Lung (tissue), 12 donors: ENCODE data around the gene TPSG1. TPM values are rescaled to one million over a fixed set of nuclear protein-coding genes. Genes with fewer than 3 reads are reported as not detected.

Experiments used
- ATAC-seq: fragments of 200-7000 bp; cut with Tn5 transposase; one replicate; pipeline ENCODE4 v1.9.1; 2020; ENCODE audit warnings: moderate number of reproducible peaks; ENCODE audit not compliant: insufficient read depth, low FRiP score
- DNase-seq, 3 donors: peaks; one replicate each; pipeline ENCODE4 v3.0.0-alpha.2; 2013 to 2017
- H3K27ac ChIP-seq, 2 donors: one replicate each; pipeline ENCODE4 v1.5.1; 2013; ENCODE audit warnings: mild to moderate bottlenecking in 2 of 2, moderate library complexity in 2 of 2, control low read depth in 1 of 2, inconsistent platforms in 1 of 2, low read depth in 1 of 2, low read length in 1 of 2
- H3K27me3 ChIP-seq, 3 donors: one replicate each; pipeline ENCODE4 v1.5.1; 2013; ENCODE audit warnings: low read length in 2 of 3; ENCODE audit not compliant: control insufficient read depth in 3 of 3, insufficient read depth in 3 of 3
- H3K36me3 ChIP-seq, 4 donors: one replicate each; pipeline ENCODE4 v1.5.1; 2013; ENCODE audit warnings: low read length in 4 of 4, mild to moderate bottlenecking in 1 of 4, moderate library complexity in 1 of 4; ENCODE audit not compliant: control insufficient read depth in 4 of 4, insufficient read depth in 4 of 4
- H3K4me1 ChIP-seq, 5 donors: one replicate each; pipeline ENCODE4 v1.5.1; 2013; ENCODE audit warnings: low read length in 5 of 5, mild to moderate bottlenecking in 2 of 5, moderate library complexity in 1 of 5; ENCODE audit not compliant: control insufficient read depth in 5 of 5, insufficient read depth in 5 of 5
- H3K4me3 ChIP-seq: one replicate; pipeline ENCODE4 v1.5.1; 2013; ENCODE audit warnings: mild to moderate bottlenecking, control low read depth, moderate library complexity
- H3K9ac ChIP-seq, 2 donors: one replicate each; pipeline ENCODE4 v1.5.1; 2013; ENCODE audit warnings: low read length in 2 of 2, control low read depth in 1 of 2; ENCODE audit not compliant: insufficient read depth in 1 of 2
- H3K9me3 ChIP-seq, 4 donors: one replicate each; pipeline ENCODE4 v1.5.1; 2013; ENCODE audit warnings: low read length in 3 of 4, mild to moderate bottlenecking in 1 of 4, moderate library complexity in 1 of 4; ENCODE audit not compliant: control insufficient read depth in 4 of 4, insufficient read depth in 3 of 4
- CTCF ChIP-seq: IDR thresholded peaks from 2 replicates; pipeline ENCODE4 v1.5.1; 2012; ENCODE audit warnings: mild to moderate bottlenecking; ENCODE audit errors: control extremely low read depth, extremely low read depth
- WGBS, 2 donors: extraction: QIAGEN DNeasy Blood & Tissue Kit; methylation state at CpG; one replicate each; pipeline ENCODE4 v1.1.7; 2013; 5-methylcytosine and 5-hydroxymethylcytosine counted together
- polyA plus RNA-seq, 2 donors: library from polyadenylated mRNA; stranded (reverse); fragments of 200-250 nt; gene quantifications; one replicate each; pipeline ENCODE4 v1.2.1, GENCODE V29; 2013
- total RNA-seq, 2 donors: library from RNA; depleted of rRNA in 1 of 2; stranded (reverse); fragments of >200 nt in 1 of 2; gene quantifications; one replicate each; pipeline ENCODE4 v1.2.1, GENCODE V29; 2014 to 2021
- donor health status: control.
- donor health status: control.
- donor health status: Bipolar disorder and iron deficiency.
- donor health status: healthy.
- donor health status: DM: yes; HTN: yes; CAD: no.

The TPSG1 gene
- total and polyA plus RNA-seq, 4 donors: 0.03 to 2.9 (median 0.71) TPM; not detected in 1

GRCh38 chr16:1216681-1217400 lies 8.2 kb downstream of the TPSG1 start:
- Histone ChIP-seq H3K9me3 (no peaks in the 10 kb centered on the region), H3K4me3 (no peak overlapping the region), H3K4me1 (no peaks in the 10 kb centered on the region), H3K9ac (no peak overlapping the region), H3K36me3 (peaks cover 0 to 1% (median 0%) of the 10 kb centered on the region in 4 donors), H3K27ac (no peak overlapping the region), H3K27me3 (no peaks in the 10 kb centered on the region)
- DNase-seq (no peak), ATAC-seq (no peak)
- WGBS, 2 donors: 86 to 91% methylated on average over 32 of the region's 32 CpGs
- no peak for TF ChIP-seq CTCF

GRCh38 chr16:1216296-1216619 lies 8.8 kb downstream of the TPSG1 start:
- H3K4me1 ChIP-seq: no peaks in the 10 kb centered on the region
- H3K9ac ChIP-seq: no peak overlapping the region
- no peak for DNase-seq
- no peaks in the 10 kb centered on the region for H3K9me3 ChIP-seq
- TF ChIP-seq CTCF: no peak
- H3K36me3 ChIP-seq: peaks cover 0 to 1% (median 0%) of the 10 kb centered on the region in 4 donors
- WGBS, 2 donors: 73 to 84% methylated on average over 12 of the region's 12 CpGs
- no peaks in the 10 kb centered on the region for H3K27me3 ChIP-seq
- no peak overlapping the region for H3K4me3 ChIP-seq
- no peak for ATAC-seq
- no peak overlapping the region for H3K27ac ChIP-seq

GRCh38 chr16:1215574-1216295 lies 9.3 kb downstream of the TPSG1 start:
- no peak for ATAC-seq
- Histone ChIP-seq H3K9ac (no peak overlapping the region), H3K36me3 (peaks cover 0 to 1% (median 0%) of the 10 kb centered on the region in 4 donors), H3K4me1 (no peaks in the 10 kb centered on the region), H3K27me3 (no peaks in the 10 kb centered on the region), H3K27ac (no peak overlapping the region), H3K9me3 (no peaks in the 10 kb centered on the region), H3K4me3 (no peak overlapping the region)
- 74 to 77% methylated on average over 32 of the region's 32 CpGs for WGBS, 2 donors
- no peak for TF ChIP-seq CTCF
- DNase-seq: no peak
